Suppressor macrophage treated with lipopolysaccharide for 1 hour (primary cell): Measurements from ENCODE around the gene UQCRH.

Experiments
- DNase-seq, 3 donors: peaks; one replicate each; pipeline ENCODE4 v3.0.0-alpha.2; 2020 to 2022

Gene UQCRH

DNA sequence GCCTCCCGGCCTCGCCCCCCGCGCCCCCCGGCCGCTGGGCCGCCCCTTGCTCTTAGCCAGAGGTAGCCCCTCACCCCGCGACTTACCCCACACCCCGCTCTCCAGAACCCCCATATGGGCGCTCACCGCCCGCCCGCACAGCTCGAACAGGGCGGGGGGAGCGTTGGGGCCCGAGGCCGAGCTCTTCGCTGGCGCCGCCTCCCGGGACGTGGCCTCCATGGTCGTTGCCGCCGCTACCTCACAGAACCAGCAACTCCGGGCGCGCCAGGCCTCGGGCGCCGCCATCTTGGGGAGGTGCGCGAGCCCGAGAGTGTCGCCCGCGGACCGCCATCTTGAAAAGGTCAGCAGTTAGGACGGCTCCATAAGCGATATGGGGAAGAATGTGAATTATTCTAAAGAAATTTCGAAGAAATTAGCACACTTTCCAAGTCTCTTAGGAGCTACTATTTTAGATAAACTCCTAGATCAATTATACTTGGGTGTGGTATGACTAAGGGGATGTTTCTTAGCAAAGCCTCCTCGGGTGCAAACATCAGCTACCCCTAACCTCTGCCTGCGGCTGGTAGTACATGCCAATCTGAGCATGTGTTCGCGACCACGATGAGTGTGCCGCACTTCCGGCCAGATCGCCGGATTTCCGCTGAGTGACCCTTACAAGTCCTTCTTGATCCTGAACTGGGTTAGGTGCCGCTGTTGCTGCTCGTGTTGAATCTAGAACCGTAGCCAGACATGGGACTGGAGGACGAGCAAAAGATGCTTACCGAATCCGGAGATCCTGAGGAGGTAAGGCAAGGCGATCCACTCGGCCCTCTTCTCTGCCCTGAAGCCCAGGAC lies at the start of gene UQCRH, which contains the start of gene LRRC41:
UQCRH (plus strand) TSS at position 661 of the 834 bp plus-strand sequence; CDS start at position 730, 69 bp downstream.
LRRC41 (minus strand) TSS at position 579 of the 834 bp plus-strand sequence; CDS start at position 285, 294 bp downstream.
- DNase-seq: peak; percentile 98

DNA sequence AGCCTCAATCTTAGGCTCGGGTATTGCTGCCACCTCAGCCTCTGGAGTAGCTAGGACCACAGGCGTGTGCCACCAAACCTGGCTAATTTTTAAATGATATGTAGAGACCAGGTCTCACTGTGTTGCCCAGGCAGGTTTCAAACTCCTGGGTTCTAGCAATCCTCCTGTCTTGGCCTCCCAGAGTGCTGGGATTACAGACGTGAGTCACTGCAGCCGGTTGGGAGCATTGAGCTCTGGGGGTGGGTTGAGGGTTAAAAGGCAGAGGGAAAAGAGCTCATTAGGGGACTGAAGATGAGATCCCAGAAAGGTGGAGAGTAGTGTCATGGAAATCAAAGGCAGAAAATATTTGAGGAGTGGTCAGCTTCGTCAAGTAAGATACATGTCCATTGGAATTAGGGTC lies 48.8 kb upstream of the UQCRH start:
- DNase-seq: no peak

DNA sequence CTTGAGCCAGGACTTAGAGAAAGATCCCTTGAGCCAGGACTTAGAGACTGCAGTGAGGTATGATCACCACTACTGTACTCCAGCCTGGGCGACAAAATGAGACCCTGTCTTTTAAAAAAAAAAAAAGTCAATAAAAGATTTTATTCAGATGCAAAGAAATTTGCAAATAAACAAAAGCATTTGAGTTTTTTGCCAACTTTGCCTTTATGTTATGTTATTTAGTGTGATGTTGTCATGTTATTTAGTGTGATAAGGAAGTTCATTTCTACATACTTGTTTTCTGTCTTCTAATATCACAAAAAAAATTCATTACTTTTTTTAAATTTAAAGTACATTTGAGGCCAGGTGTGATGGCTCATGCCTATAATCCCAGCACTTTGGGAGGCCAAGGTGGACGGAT lies 47.0 kb upstream of the UQCRH start:
- no peak for DNase-seq

- DNase-seq: no peak
Observed at GRCh38 chr1:46262508-46262907, 41.0 kb upstream of the UQCRH start.

GRCh38 chr1:46263146-46263545 lies 40.4 kb upstream of the UQCRH start:
- DNase-seq: no peak

DNA sequence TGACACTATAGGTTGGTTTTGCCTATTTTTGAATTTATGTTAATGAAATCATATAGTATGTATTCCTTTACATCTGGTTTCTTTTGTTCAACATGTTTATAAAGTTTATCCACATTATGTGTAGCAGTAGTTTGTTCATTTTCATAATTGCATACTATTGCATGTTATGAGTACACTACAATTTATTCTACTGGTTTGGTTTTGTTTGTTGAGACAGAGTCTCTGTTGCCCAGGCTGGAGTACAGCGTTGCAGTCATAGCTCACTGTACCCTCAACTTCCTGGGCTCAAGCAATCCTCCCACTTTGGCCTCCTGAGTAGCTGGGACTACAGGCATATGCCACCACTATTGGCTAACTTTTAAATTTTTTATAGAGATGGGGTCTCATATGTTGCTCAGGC lies 34.9 kb upstream of the UQCRH start:
- DNase-seq: no peak

- DNase-seq: no peak
Observed at GRCh38 chr1:46274225-46275029, 29.1 kb upstream of the UQCRH start.

DNA sequence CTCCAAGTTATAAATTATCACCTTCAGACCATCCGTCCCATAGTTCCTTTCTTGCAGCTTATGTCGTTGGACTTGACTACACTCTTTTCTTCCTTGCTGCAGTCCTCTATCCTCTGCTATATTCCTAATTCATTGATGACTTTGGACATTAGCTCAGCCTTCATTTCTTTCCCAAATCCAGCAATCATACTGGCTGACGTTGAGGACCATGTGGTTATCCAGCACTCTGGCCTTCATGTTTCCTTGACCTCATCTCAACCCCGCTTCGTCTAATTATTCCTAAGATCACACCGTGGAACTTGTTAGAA lies 28.5 kb upstream of the UQCRH start:
- DNase-seq: no peak

DNA sequence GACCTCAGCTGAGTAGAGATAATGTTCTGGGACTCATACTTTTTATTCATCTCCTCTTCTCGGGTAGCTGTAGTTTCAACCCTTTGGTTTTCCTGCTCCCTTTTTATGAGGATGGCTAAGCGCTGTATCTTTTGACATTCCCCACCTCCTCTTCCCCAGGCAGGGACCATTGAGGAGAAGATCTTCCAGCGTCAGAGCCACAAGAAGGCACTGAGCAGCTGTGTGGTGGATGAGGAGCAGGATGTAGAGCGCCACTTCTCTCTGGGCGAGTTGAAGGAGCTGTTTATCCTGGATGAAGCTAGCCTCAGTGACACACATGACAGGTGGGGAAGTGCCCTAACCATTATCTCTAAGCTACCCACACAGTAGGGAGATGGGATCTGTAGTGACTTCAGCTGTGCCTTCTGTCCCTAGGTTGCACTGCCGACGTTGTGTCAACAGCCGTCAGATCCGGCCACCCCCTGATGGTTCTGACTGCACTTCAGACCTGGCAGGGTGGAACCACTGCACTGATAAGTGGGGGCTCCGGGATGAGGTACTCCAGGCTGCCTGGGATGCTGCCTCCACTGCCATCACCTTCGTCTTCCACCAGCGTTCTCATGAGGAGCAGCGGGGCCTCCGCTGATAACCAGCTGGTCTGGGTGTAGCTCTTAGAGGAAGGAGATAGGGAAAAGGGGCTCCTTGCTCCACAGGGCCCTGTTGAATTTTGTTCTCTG lies 25.7 kb upstream of the UQCRH start:
- no peak for DNase-seq

GRCh38 chr1:46278807-46279206 lies 24.7 kb upstream of the UQCRH start:
- no peak for DNase-seq

DNA sequence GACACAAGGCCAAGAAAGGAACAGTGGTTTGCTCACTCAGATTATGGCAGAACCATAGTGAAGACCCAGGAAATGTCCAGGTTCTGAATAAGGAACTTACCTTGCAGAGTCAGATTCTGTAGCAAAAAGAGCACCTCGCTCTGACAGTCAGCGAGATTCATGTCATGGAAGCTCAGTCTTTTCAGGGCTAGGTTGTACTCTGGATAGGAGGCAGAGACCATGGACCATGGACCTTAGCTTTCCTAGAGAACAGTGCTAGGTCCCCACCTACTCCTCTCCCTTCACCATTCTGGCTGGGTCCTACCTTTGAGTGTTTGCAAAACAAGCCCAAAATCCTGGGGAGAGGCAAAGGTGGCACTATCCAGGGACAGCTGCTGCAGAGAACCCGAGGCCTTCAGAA lies 23.4 kb upstream of the UQCRH start:
- no peak for DNase-seq

GRCh38 chr1:46281021-46281420 lies 22.5 kb upstream of the UQCRH start:
- no peak for DNase-seq

- no peak for DNase-seq
Observed at GRCh38 chr1:46284058-46284457, 19.4 kb upstream of the UQCRH start.

DNA sequence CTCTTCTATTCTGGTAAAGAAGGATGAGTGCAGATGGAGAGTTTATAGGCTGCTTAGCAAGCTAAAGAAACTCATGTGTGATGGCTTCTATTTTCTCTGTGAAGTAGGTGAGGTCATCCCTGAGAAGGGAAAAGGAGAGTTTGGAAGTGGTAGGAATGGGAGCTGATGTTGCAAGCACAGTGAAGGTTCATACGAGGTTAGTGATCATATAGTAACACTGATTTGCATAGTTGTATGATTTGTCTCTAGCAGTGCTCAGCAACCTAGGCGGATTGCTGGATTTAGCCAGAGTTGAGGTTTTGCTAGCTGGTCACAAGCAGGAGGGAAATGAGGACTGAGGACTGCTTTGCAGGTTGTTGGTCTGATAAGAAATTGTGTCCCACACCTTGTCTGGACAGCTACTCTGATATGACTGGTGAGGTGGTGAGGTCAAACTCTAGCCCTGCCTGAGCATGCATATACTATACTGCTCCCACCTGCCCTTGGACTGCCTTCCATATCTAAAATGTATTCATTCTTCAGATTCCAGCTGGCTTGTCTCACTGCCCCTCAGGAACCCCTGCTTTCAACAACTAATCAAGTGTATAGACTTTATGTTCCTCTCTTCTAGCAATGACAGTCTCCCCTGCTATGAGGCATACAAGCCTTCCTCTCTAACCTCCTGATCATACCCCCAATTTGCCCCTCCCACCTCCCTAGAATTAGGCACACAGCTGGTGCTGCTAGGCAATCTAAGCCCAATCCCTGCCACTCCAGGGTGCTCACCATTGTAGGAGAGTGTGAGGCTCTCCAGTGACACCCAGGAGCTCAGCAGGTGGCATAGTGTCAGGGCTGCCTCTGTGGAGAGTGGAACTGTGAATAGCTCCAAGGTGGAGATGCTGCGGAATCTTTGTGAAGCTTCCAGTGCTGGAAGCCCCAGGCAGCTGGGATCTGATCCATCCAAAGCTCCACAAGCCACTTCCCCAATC lies 18.6 kb upstream of the UQCRH start:
- DNase-seq: no peak

DNA sequence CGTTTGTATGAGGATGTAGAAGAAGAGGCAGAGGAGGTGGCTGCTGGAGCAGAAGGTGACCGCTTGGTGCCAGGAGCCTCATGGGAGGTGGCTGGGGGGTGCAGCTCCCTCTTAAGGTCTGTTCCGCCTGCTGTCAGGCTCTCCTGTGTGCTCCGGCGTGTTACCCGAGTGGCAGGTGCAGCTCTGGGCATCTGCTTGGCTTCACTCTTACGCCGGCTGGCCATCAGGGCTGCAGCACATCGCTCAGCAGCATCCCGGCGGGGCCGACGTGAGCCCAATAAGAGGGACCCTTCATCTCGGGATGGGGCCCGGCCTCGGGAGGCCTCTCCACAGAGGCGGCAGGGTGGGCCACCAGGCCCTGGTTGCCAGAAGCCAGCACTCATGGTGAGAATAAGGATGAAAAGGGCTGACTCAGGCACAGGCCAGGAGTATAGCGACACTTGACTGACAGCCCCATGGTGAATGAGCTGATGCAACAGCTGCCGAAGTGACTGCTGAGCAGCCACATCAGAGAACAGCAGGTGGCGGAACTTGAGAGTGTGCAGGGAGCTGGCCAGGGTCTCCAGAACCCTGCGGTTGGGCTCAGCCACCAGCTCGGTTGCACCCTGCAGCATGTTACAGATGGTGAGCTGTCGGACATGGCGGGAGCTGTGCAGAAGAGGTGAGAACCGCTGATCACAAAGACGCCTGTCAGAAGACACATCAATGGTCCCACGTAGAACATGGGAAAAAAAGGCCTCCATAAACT lies 17.6 kb upstream of the UQCRH start:
- no peak for DNase-seq

GRCh38 chr1:46288485-46289133 lies 14.9 kb upstream of the UQCRH start:
- DNase-seq: peak; percentile 44 to 53 (median 47)

GRCh38 chr1:46289134-46289494 lies 14.4 kb upstream of the UQCRH start:
- DNase-seq: no peak

- no peak for DNase-seq
Observed at GRCh38 chr1:46289976-46290375, 13.5 kb upstream of the UQCRH start.

DNA sequence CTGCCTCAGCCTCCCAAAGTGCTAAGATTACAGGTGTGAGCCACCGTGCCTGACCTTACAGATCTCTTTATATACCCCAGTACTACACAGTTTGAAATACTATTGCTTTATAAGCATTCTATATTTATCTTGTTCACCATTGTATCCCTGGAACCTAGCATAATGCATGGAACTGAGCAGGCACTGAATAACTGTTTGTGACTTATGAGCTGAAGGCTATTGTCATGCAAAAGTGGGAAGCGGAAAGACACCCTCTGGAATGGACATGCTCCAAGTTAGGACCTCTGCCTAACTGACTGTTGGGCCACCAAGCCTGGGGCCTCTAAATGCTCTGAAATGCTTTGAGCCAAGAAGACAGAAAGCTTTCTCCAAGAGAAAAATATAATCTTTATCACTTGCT lies 8.2 kb upstream of the UQCRH start:
- no peak for DNase-seq

DNA sequence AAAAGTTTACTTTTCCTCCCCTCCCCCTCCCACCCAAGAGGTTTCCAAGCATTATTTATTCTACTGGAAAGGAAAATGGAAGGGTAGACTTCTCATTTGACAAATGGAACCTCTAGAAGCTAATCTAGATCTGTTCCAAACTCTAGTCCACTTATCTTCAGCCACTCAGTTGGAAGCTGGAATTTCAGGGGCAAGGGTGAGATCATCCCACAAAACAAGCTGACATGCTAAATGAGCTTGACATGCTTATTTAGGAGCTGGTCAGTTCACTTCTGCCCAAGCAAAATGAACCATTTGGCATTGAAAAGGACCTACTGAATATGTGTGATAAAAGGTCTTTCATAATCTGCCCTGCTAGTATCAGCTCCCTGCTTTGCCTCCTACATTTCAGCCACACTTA lies 5.1 kb upstream of the UQCRH start:
- DNase-seq: no peak
